Body of pancreas (tissue), 4 donors: ENCODE measurements around the gene SELENOV. TPM values are rescaled to one million over a fixed set of nuclear protein-coding genes. Genes with fewer than 3 reads are reported as not detected.

ENCODE experiments used
- ATAC-seq: fragments of 150-250 bp; one replicate; pipeline ENCODE4 v1.9.1; 2016
- DNase-seq, 4 donors: peaks; one replicate each; pipeline ENCODE4 v3.0.0-alpha.2; 2019
- H3K27ac ChIP-seq, 4 donors: fragments of 200-600 bp; sonication (generic); 1 replicate in 3 of 4; 2 replicates in 1 of 4; pipeline versions ENCODE4 v1.5.1 to v1.6.1; 2016 to 2019; ENCODE audit warnings: mild to moderate bottlenecking in 1 of 4, mixed read lengths in 1 of 4, moderate library complexity in 1 of 4
- H3K27me3 ChIP-seq, 2 donors: fragments of 200-600 bp; sonication (generic); one replicate each; pipeline ENCODE4 v1.6.0; 2016; ENCODE audit warnings: mild to moderate bottlenecking in 1 of 2
- H3K36me3 ChIP-seq, 2 donors: fragments of 200-600 bp; sonication (generic); replicated peaks in 1 of 2; 2 replicates each; pipeline ENCODE4 v1.5.1; 2016; ENCODE audit warnings: low read depth in 2 of 2; ENCODE audit not compliant: insufficient read depth in 1 of 2
- H3K4me1 ChIP-seq: fragments of 200-600 bp; sonication (generic); one replicate; pipeline ENCODE4 v1.6.0; 2016
- H3K4me3 ChIP-seq, 2 donors: fragments of 200-600 bp; sonication (generic); 1 replicate in 1 of 2; 2 replicates in 1 of 2; pipeline ENCODE4 v1.5.1; 2016 to 2019
- H3K9me3 ChIP-seq, 3 donors: fragments of 200-600 bp; sonication (generic); 1 replicate in 2 of 3; 2 replicates in 1 of 3; pipeline ENCODE4 v1.5.1; 2016
- CTCF ChIP-seq, 7 experiments: fragments of 450-650 bp in 4 of 7; fragments of 200-600 bp in 3 of 7; sonication (generic) in 3 of 7; IDR thresholded peaks; one replicate each; pipeline ENCODE4 v1.5.1; 2016 to 2019; ENCODE audit warnings: antibody characterized with exemption in 7 of 7
- POLR2A ChIP-seq, 3 donors: fragments of 450-650 bp; IDR thresholded peaks; one replicate each; pipeline ENCODE4 v1.6.1; 2016; ENCODE audit warnings: antibody characterized with exemption in 3 of 3, mild to moderate bottlenecking in 2 of 3
- WGBS, 2 donors: methylation state at CpG; one replicate each; pipeline ENCODE4 v1.1.5; 2017; 5-methylcytosine and 5-hydroxymethylcytosine counted together
- intact Hi-C: fragments of 100-400 bp; cut with DNase I; formaldehyde crosslinking; loops from one replicate; pipeline ENCODE4 v1.15.1; 2023
- total RNA-seq, 2 donors: library from RNA; depleted of rRNA; stranded (reverse); fragments of >200 nt; gene quantifications; one replicate each; pipeline ENCODE4 v1.1.0, GENCODE V29; 2016

SELENOV gene
- total RNA-seq, 2 donors from 2014 or later = not detected

GRCh38 chr19:39542206-39542605 lies 27.3 kb downstream of the SELENOV start:
- Histone ChIP-seq H3K27ac (no peak overlapping the region), H3K4me1 (peaks cover 13% of the 10 kb centered on the region), H3K27me3 (no peaks in the 10 kb centered on the region), H3K36me3 (no peaks in the 10 kb centered on the region), H3K4me3 (no peak overlapping the region), H3K9me3 (no peaks in the 10 kb centered on the region)
- ATAC-seq = no peak
- no peak for DNase-seq
- intact Hi-C loops = no loop called here
- TF ChIP-seq POLR2A (IDR thresholded peaks at IDR 0.05) (no peak), CTCF (IDR thresholded peaks at IDR 0.05) (no peak)
- WGBS, 2 donors = 62 to 66% methylated on average over 2 of the region's 2 CpGs

- DNase-seq = no peak
- Histone ChIP-seq H3K36me3 (no peaks in the 10 kb centered on the region), H3K4me1 (peaks cover 9% of the 10 kb centered on the region), H3K27ac (no peak overlapping the region), H3K27me3 (no peaks in the 10 kb centered on the region), H3K4me3 (no peak overlapping the region), H3K9me3 (no peaks in the 10 kb centered on the region)
- TF ChIP-seq POLR2A (IDR thresholded peaks at IDR 0.05) (no peak), CTCF (IDR thresholded peaks at IDR 0.05) (no peak)
- no peak for ATAC-seq
- 69 to 79% methylated on average over 3 of the region's 3 CpGs for WGBS, 2 donors
- intact Hi-C loops = no loop called here
Observed at GRCh38 chr19:39543477-39543857, 28.5 kb downstream of the SELENOV start.

GRCh38 chr19:39544226-39544903 lies 29.4 kb downstream of the SELENOV start:
- DNase-seq (no peak), ATAC-seq (no peak)
- Histone ChIP-seq H3K4me3 (no peak overlapping the region), H3K27ac (no peak overlapping the region), H3K9me3 (no peaks in the 10 kb centered on the region), H3K27me3 (no peaks in the 10 kb centered on the region), H3K4me1 (peaks cover under 1% of the 10 kb centered on the region), H3K36me3 (no peaks in the 10 kb centered on the region)
- whole genome bisulfite sequencing, 2 donors = 71 to 75% methylated on average over 7 of the region's 7 CpGs
- intact Hi-C loops = no loop called here
- TF ChIP-seq CTCF (IDR thresholded peaks at IDR 0.05) (no peak), POLR2A (IDR thresholded peaks at IDR 0.05) (no peak)

- Histone ChIP-seq H3K36me3 (no peaks in the 10 kb centered on the region), H3K27ac (no peak overlapping the region), H3K9me3 (no peaks in the 10 kb centered on the region), H3K27me3 (no peaks in the 10 kb centered on the region), H3K4me1 (no peaks in the 10 kb centered on the region), H3K4me3 (no peak overlapping the region)
- intact Hi-C loops = no loop called here
- ATAC-seq (no peak), DNase-seq (no peak)
- WGBS, 2 donors = 25 to 55% methylated on average over 1 of the region's 1 CpG
- TF ChIP-seq POLR2A (IDR thresholded peaks at IDR 0.05) (no peak), CTCF (IDR thresholded peaks at IDR 0.05) (no peak)
Observed at GRCh38 chr19:39544911-39545310, 30.0 kb downstream of the SELENOV start.

- WGBS, 2 donors = 36 to 45% methylated on average over 8 of the region's 8 CpGs
- Histone ChIP-seq H3K36me3 (no peaks in the 10 kb centered on the region), H3K27me3 (no peaks in the 10 kb centered on the region), H3K9me3 (no peaks in the 10 kb centered on the region), H3K27ac (no peak overlapping the region), H3K4me3 (no peak overlapping the region), H3K4me1 (no peaks in the 10 kb centered on the region)
- intact Hi-C loops = no loop called here
- no peak for ATAC-seq
- DNase-seq = no peak
- TF ChIP-seq POLR2A (IDR thresholded peaks at IDR 0.05) = no peak
- TF ChIP-seq CTCF (IDR thresholded peaks at IDR 0.05) = no peak
Observed at GRCh38 chr19:39546599-39546998, 31.7 kb downstream of the SELENOV start.
